ENCODE measurements around the gene SLC6A2.
"Not testable (repeated sequence)": the region's sequence is repeated elsewhere in the genome, so short reads cannot be mapped to it uniquely, and the experiment has no call there.

The SLC6A2 gene

GRCh38 chr16:55725055-55725777, 69.4 kb downstream of the SLC6A2 start:
- no peak for DNase-seq

DNA sequence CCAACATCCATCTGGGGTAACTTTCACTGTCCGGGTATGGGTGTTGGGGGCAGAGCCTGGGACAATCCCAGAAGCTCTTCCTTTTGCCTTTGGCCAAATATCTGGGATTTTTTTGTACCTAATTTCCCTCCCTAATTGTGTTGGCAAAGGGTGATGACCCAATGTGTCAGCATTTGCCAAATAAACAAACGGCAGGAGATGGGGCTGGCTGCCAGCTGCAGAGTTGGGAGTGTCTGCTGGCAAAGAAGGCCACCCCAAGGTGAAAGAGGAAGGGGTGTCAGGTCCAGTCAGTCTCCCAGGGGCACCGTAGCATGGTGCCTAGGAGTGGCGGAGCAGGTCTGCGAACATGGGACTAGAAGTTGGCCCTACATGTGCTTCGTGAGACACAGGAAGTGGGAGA, 73.0 kb downstream of the SLC6A2 start:
- DNase-seq, result no peak

DNA sequence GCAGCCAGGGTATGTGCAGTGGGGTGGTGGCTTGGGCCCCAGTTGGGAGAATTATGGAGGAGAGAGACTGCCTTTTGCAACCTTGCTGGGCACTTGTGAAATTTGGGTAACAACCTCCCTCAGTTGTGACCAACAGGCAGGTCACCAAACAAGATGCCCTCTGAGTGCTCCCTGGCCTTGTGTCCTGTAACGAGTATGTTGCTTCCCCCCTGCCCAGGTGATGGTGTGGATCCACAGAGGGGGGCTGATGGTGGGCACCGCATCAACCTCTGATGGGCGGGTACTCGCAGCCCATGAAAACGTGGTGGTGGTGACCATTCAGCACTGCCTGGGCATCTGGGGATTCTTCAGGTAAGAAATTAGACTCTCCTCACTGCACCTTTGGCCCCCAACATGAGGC, 74.3 kb downstream of the SLC6A2 start:
- no peak for DNase-seq

GRCh38 chr16:55732496-55732895, 76.7 kb downstream of the SLC6A2 start:
- DNase-seq, result no peak

DNA sequence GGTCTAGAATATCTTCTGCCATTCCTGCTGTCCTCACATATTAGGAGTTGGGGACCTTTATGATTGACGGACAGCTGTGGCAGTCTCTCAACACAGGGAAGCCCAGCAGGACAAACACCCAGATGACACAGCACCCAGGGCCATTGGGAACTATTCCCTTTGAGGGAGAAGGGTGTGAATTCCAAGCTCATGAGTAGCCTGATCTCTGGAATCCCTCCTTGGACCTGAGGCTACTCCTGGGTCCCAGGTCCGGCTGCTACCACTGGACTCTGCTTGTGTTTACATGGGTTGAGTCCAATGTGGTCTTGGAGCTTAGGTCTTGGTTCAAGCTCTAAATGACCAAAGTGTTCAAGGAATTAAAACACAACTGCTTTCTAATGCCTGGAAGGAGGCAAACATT, 78.9 kb downstream of the SLC6A2 start:
- no peak for DNase-seq

DNA sequence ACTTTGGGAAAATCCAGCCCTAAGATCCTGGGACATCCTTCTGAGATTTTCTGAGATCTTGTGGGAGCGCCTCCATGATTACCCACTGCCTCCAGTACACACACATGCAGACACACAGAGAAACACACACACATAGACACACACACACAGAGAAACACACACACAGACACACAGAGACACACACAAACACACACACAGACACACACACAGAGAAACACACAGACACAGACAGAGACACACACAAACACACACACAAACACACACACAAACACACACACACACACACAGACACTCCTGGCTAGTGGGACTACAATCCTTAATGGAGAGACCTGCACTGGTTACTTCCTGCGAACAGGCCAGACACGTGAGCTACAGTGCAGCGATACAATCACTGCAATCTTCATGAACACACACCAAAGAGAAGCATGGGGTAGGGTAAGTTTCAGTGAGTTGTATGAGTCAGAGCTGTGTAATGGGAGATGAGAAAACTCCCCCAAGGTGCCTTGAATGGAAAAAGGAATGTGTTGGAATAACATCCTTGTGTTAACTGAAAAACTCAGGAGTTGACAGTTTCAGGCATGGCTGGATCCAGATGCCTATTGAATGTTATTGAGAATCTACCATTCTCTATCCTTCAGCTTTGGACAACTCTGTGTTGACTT, 79.5 kb downstream of the SLC6A2 start:
- no peak for DNase-seq

- DNase-seq, result no peak
These were observed 80.9 kb downstream of the SLC6A2 start for GRCh38 chr16:55736671-55737070.

- DNase-seq, result no peak
These were observed 81.5 kb downstream of the SLC6A2 start for GRCh38 chr16:55737318-55737717.

DNA sequence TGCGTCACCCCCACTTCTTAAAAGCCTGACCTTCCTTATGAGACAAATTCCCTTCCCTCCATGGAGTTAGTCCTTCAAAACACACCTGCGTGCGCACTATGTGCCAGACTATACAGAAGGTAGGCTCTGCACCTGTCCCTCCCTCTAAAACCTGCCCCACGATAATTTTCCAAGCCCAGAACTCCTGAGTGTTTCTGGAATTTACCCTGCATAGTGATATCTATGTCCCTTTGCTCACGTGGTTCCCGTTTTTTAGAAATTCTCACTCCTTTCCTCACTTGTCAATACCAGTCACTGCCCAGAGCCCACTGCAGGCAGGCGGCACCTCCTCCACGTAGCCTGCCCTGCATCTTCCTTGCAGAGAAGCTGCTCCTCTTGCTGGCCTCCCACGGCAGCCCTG, 82.2 kb downstream of the SLC6A2 start:
- DNase-seq, result no peak

GRCh38 chr16:55746081-55746480, 90.3 kb downstream of the SLC6A2 start:
- no peak for DNase-seq

DNA sequence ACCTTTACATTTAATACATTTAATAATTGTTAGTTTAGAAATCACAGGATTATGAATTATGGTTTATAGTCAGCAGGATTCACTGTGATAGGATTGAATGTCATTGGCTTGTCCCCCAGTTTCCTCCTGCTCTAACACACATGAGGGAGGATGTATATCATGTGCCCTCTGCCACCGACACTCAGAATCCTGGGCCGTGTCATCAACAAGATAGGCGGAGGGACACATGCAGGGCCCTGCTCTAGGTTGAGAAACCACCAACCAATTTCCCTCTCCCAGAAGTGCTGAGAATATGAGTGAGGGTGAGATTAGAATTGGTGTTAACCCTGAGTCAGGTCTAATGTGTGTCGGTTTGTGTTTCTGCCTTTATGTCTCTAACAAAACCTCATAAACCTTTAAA, 92.0 kb downstream of the SLC6A2 start:
- DNase-seq, result no peak

GRCh38 chr16:55752465-55753144, 96.8 kb downstream of the SLC6A2 start:
- DNase-seq, result not testable (repeated sequence)

GRCh38 chr16:55753145-55753631, 97.4 kb downstream of the SLC6A2 start:
- DNase-seq, result not testable (repeated sequence)
